HUES48 (cell line): ENCODE results near the gene GTPBP6.
"Not testable (repeated sequence)": the region's sequence is repeated elsewhere in the genome, so short reads cannot be mapped to it uniquely, and the experiment has no call there.

Experiments
- H3K27ac ChIP-seq: one replicate; pipeline ENCODE4 v1.7.0; 2013; ENCODE audit warnings: low read depth, low read length, inconsistent platforms
- H3K27me3 ChIP-seq: 2 replicates; pipeline ENCODE4 v1.6.1; 2013; ENCODE audit warnings: mild to moderate bottlenecking, low read length; ENCODE audit not compliant: control insufficient read depth, insufficient read depth
- H3K36me3 ChIP-seq: 2 replicates; pipeline ENCODE4 v1.6.1; 2013; ENCODE audit warnings: low read length; ENCODE audit not compliant: control insufficient read depth, insufficient read depth
- H3K4me1 ChIP-seq: 2 replicates; pipeline ENCODE4 v1.6.1; 2013; ENCODE audit warnings: mild to moderate bottlenecking, low read length; ENCODE audit not compliant: control insufficient read depth, insufficient read depth
- H3K4me3 ChIP-seq: 2 replicates; pipeline ENCODE4 v1.5.1; 2013; ENCODE audit warnings: mild to moderate bottlenecking, low read depth, low read length
- H3K9ac ChIP-seq: 2 replicates; pipeline ENCODE4 v1.6.1; 2013; ENCODE audit warnings: mild to moderate bottlenecking, low read depth, low read length, moderate library complexity
- H3K9me3 ChIP-seq: 2 replicates; pipeline ENCODE4 v1.6.1; 2013; ENCODE audit warnings: low read length; ENCODE audit not compliant: control insufficient read depth, insufficient read depth

Gene GTPBP6

DNA sequence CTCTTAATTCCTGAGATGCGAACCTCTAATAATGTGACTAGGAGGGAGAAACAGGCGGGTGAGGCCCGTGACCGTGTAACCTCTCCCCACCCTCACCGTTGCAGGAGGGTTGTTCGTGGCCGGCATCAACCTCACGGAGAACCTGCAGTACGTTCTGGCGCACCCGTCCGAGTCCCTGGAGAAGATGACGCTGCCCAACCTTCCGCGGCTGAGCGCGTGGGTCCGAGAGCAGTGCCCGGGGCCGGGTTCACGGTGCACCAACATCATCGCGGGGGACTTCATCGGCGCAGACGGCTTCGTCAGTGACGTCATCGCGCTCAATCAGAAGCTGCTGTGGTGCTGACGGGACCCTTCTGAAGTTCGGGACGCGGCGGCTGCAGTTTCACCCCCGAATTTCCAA is 19.6 kb downstream of the GTPBP6 start:
- H3K4me3 ChIP-seq = no peak overlapping the region
- H3K9me3 ChIP-seq = no peaks in the 10 kb centered on the region
- peaks cover 69% of the 10 kb centered on the region for H3K36me3 ChIP-seq
- no peaks in the 10 kb centered on the region for H3K4me1 ChIP-seq
- H3K9ac ChIP-seq = no peak overlapping the region
- no peak overlapping the region for H3K27ac ChIP-seq
- no peaks in the 10 kb centered on the region for H3K27me3 ChIP-seq

DNA sequence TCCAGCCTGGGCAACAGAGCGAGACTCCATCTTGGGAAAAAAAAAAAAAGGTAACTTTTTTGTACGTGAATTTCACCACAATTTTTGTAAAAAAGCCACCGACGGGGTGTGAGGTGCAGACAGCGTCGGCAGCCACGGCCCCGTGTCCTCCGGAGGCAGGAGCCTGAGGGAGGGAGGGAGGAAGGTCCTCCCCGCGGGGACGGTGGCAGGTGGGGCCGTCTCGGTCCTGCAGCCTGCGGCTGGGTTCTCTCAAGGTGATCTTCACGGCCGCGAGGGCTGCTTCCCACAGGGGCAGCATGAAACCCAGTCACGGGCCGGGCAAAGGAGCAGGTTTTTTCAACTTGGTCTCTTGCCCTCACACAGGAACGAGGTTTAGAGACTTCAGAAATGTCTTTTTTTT is 23.5 kb downstream of the GTPBP6 start:
- Histone ChIP-seq H3K4me1 (no peaks in the 10 kb centered on the region), H3K9me3 (no peaks in the 10 kb centered on the region), H3K27ac (no peak overlapping the region), H3K27me3 (no peaks in the 10 kb centered on the region), H3K9ac (no peak overlapping the region), H3K36me3 (peaks cover 75% of the 10 kb centered on the region), H3K4me3 (no peak overlapping the region)

DNA sequence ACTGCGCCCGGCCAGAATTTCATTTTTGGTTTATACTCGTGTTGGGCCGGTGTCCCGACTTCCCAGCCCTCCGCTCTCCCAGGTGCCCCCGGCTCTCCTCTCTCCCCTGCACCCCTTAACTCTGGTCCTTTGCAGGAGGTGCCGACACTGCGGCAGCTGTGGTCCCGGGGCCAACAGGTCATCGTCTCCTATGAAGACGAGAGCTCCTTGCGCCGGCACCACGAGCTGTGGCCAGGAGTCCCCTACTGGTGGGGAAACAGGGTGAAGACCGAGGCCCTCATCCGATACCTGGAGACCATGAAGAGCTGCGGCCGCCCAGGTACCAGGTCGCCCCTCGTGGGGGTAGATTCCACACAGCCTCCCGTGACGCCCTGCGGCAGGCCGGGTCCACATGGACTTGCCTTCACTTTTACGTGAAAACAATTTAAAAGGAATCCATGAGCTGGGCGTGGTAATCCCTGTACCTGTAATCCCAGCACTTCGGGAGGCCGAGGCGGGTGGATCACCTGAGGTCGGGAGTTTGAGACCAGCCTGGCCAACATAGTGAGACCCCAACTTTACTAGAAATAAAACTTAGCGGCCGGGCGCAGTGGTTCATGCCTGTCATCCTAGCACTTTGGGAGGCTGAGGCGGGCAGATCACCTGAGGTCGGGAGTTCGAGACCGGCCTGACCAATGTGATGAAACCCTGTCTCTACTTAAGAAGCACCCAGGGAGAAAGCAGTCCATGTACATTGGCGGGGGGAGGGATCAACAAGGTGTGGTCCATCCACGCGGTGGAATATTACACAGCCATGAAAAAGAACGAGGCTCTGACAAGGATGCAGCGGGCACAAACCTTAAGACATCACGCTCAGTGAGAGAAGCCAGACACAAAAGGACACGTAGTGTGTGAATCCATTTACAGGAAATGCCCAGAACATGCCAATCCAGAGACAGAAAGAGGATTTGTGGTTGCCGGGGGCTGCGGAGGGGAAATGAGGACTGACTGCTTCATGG is 25.4 kb downstream of the GTPBP6 start:
- Histone ChIP-seq H3K4me3 (no peak overlapping the region), H3K27ac (no peak overlapping the region), H3K9ac (no peak overlapping the region), H3K27me3 (no peaks in the 10 kb centered on the region), H3K4me1 (no peaks in the 10 kb centered on the region), H3K9me3 (no peaks in the 10 kb centered on the region), H3K36me3 (peaks cover 77% of the 10 kb centered on the region)

DNA sequence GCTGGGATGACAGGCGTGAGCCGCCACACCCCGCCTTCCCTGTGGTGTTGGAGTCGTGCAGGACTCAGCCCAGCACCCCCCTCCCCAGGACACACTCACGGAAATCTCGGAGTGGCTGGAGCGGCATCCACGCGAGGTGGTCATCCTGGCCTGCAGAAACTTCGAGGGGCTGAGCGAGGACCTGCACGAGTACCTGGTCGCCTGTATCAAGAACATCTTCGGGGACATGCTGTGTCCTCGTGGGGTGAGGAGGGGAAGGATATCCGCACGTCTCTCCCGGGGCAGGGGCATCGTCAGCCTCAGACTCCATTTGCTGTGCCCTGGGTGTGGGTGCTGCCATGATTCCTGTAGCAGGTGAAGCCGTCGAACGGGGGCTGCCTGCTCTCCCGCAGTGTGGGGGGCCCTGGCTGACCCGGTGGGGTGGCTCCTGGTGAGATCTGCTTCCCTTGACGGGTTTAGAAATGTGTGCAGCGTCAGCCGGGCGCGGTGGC is 27.1 kb downstream of the GTPBP6 start:
- H3K36me3 ChIP-seq = peaks cover 86% of the 10 kb centered on the region
- H3K27me3 ChIP-seq = no peaks in the 10 kb centered on the region
- no peaks in the 10 kb centered on the region for H3K9me3 ChIP-seq
- H3K4me1 ChIP-seq = no peaks in the 10 kb centered on the region
- no peak overlapping the region for H3K9ac ChIP-seq
- no peak overlapping the region for H3K4me3 ChIP-seq
- no peak overlapping the region for H3K27ac ChIP-seq

DNA sequence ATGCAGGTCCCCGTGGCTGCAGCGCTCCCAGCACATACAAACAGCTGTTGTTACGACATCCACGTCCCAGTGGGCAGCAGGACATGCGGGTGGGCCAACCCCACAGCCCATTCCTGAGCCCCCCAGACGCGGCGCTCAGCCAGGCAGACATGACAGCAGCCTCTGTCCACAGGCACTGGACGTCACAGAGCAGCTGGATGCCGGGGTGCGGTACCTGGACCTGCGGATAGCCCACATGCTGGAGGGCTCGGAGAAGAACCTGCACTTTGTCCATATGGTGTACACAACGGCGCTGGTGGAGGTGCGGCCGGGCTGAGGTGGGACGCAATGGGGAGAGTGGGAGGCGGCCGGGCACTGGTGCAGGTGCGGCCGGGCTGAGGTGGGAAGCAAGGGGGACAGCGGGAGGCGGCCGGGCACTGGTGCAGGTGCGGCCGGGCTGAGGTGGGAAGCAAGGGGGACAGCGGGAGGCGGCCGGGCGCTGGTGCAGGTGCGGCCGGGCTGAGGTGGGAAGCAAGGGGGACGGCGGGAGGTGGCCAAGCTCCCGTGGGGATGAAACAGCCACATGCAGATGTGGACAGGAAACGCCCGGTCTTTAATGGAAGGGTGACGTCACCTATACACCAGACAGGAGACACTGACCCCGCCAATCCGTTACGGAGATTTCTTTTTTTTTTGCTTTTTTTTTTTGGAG is 28.0 kb downstream of the GTPBP6 start:
- no peak overlapping the region for H3K9ac ChIP-seq
- no peak overlapping the region for H3K4me3 ChIP-seq
- no peak overlapping the region for H3K27ac ChIP-seq
- no peaks in the 10 kb centered on the region for H3K4me1 ChIP-seq
- no peaks in the 10 kb centered on the region for H3K9me3 ChIP-seq
- H3K36me3 ChIP-seq = peaks cover 88% of the 10 kb centered on the region
- no peaks in the 10 kb centered on the region for H3K27me3 ChIP-seq

DNA sequence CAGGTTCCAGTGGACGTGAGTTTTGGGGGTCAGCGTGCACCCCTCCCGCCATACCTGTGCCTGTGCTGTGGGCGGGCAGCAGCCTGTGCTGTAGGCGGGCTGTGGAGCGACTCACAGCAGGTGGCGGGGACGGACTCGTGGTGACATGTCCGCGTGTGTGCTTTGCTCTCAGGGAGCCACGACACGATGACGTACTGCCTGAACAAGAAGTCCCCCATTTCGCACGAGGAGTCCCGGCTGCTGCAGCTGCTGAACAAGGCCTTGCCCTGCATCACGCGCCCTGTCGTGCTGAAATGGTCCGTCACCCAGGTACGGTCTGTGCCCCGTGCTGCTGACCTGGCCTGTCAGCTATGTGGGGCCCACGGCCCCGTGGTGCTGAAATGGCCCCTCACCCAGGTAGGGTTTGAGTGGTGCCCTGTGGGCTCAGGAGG is 30.0 kb downstream of the GTPBP6 start:
- Histone ChIP-seq H3K9me3 (no peaks in the 10 kb centered on the region), H3K27me3 (no peaks in the 10 kb centered on the region), H3K4me3 (no peak overlapping the region), H3K36me3 (peaks cover 88% of the 10 kb centered on the region), H3K27ac (no peak overlapping the region), H3K4me1 (no peaks in the 10 kb centered on the region), H3K9ac (no peak overlapping the region)

DNA sequence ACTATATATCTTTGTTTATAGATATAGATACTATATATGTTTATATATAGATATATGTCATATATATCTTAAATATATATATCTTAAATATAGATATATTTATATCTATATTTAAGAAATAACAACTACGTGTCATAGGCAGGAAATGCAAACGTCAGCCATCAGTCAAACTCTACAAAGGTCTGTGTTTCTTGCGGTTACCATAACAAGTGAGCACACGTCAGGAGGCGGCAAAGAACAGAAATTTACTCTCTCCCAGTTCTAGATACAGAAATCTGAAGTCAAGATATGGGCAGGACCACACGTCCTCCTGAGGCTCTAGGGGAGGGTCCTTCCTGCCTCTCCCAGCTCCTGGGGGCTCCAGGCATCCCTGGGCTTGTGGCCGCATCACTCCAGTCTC is 30.9 kb downstream of the GTPBP6 start:
- Histone ChIP-seq H3K9ac (no peak overlapping the region), H3K27ac (no peak overlapping the region), H3K4me1 (no peaks in the 10 kb centered on the region), H3K36me3 (peaks cover 79% of the 10 kb centered on the region), H3K27me3 (no peaks in the 10 kb centered on the region), H3K9me3 (no peaks in the 10 kb centered on the region), H3K4me3 (no peak overlapping the region)

DNA sequence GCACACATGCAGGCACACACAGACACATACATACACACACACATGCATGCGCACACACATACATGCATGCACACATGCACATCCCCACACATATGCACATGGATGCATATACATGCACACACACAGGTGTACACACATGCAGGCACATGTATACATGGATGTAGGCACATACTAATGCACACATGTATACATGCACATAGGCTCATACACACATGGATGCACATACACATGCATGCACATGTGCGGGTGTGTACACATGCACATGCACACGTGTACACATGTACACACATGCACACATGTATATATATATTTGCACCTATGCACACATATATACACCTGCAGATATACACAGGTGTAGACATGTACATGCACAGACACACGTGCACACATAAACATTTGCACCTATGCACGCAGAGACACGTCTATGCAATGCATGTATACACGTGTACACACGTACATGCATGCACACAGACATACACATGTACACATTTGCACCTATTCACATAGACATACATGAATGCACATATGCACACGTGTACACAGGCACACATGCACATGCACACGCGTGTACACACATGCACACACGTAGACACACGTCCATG is 33.4 kb downstream of the GTPBP6 start:
- H3K27me3 ChIP-seq = no peaks in the 10 kb centered on the region
- H3K9ac ChIP-seq = no peak overlapping the region
- H3K36me3 ChIP-seq = peaks cover 57% of the 10 kb centered on the region
- no peaks in the 10 kb centered on the region for H3K4me1 ChIP-seq
- no peaks in the 10 kb centered on the region for H3K9me3 ChIP-seq
- H3K27ac ChIP-seq = no peak overlapping the region
- H3K4me3 ChIP-seq = no peak overlapping the region

DNA sequence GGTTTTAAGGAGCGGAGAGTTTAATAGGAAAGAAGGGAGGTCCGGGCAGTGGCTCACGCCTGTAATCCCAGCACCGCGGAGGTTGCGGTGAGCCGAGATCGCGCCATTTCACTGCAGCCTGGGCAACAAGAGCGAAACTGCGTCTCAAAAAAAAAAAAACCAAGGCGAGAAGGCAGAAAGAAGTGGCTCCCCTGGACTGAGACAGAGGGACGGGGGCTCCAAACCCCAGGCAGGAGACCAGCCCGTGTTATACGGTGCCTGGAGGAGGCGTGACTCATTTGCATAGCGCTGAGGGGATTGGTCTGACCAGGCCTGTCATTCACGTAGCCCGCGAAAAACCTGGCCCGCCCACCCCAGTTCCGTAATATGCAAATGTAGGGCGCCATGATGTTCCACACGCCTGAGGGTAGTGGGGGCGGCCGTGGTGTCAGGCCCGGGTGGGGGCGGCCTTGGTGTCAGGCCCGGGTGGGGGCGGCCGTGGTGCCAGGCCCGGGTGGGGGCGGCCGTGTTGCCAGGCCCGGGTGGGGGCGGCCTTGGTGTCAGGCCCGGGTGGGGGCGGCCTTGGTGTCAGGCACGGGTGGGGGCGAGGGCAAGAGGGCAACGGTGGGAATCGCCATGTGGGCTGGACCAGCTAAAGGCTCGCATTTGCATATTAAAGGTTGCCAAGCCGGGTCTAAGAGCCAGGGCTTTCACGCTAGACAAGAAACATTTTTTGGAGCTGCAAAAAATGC is 35.3 kb downstream of the GTPBP6 start:
- peak overlapping the region; percentile 90 for H3K27ac ChIP-seq

DNA sequence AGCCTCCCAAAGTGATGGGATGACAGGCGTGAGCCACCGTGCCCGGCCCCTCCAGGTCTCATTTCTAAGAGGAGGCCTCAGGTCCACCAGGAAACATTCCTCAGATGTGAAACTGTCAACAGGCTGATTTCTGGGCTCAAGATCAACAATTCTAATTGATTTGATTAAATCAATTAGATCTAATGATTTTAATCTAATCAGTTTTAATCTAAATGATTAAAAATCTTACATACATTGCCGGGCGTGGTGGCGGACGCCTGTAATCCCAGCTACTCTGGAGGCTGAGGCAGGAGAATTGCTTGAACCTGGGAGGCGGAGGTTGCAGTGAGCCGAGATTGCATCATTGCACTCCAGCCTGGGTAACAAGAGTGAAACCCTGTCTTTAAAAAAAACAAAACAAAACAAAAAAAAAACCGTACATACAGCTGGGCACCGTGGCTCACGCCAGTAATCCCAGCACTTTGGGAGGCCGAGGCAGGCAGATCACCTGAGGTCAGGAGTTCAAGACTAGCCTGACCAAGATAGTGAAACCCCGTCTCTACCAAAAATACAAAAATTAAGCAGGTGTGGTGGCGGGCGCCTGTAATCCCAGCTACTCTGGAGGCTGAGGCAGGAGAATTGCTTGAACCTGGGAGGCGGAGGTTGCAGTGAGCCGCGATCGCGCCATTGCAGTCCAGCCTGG is 36.5 kb downstream of the GTPBP6 start:
- not testable (repeated sequence) for H3K27me3 ChIP-seq, H3K9me3 ChIP-seq, H3K4me1 ChIP-seq
- peak overlapping the region; percentile 54; the same call in 1 of the 2 replicates for H3K9ac ChIP-seq
- H3K27ac ChIP-seq = peak overlapping the region; percentile 95
- peak overlapping the region; percentile 71 for H3K4me3 ChIP-seq
- peaks cover 38% of the 10 kb centered on the region for H3K36me3 ChIP-seq

More for the DNA sequence above, 35.3 kb downstream of the GTPBP6 start:
- Histone ChIP-seq H3K4me1 (peaks cover 6% of the 10 kb centered on the region), H3K9me3 (no peaks in the 10 kb centered on the region), H3K9ac (peak overlapping the region; percentile 85; the same call in 1 of the 2 replicates), H3K27me3 (no peaks in the 10 kb centered on the region), H3K4me3 (peak overlapping the region; percentile 71), H3K36me3 (peaks cover 45% of the 10 kb centered on the region)
